GM12865 (cell line): ENCODE results near the gene CDC26.

Experiments used
- DNase-seq: peaks from one replicate; pipeline ENCODE4 v3.0.0; 2010; ENCODE audit warnings: low read depth
- H3K4me3 ChIP-seq: 2 replicates; pipeline ENCODE4 v1.5.1; 2011; ENCODE audit warnings: mild to moderate bottlenecking, low read depth, low read length, control low read depth
- TF ChIP-seq, protein P1 (sequence below): IDR thresholded peaks from 2 replicates; pipeline ENCODE4 v1.5.1; 2011; ENCODE audit warnings: low read length, control low read depth, low read depth, inconsistent platforms; ENCODE audit not compliant: insufficient read depth; ENCODE audit errors: missing control alignments

CDC26 gene

DNA sequence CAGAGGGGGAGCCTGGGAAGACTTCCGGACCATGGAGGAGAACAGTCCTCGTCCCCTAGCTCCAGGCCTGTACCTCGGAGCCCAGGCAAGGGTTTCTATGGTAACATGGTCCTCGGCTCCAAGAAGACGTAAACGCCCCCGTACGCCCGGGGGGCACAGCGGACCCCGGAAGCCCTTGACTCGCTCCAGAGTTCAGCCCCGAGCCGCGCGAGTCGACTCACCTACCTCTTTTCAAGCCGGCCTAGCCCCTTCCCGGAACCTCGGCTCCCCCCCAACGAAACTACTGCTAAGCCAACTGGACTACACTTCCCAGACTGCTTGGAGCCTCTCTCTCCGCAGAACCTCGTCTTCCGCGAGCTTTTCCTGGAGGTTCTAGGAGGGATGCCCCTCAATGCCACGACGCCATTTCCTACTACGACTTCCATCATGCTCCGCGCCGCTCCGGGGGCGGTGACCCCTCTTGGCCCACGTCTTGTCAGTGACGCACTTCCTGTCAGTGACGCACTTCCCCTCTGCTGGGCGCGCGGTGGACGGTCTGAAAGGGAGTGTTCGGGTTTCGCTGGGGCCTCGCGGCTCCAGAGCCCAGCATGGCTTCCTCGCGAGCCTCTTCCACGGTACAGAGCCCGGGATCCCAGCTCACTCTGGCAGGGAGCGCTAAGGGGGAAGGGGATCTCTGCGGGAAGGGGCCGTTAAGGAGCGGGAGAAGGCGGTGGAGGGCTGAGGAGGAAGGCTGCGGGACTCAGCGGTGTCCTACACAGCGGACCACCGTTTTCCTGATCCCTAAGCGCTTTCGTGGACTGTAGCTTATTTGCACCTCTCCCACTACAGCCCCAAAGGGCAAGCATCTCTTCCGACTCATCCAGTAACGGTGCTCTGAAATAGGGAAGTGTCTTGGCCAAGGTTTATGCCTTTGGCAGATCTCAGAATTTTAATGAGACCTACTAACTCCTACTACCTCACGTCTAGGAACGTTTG lies at the start of gene CDC26, which contains the start of gene PRPF4:
Gene CDC26, minus strand, starts transcription at position 416 of the 975 bp plus-strand sequence. CDS start 3,065 bp downstream, outside the sequence.
Gene PRPF4, plus strand, starts transcription at position 502 of the 975 bp plus-strand sequence. Its CDS starts 86 bp downstream, at position 588.
- H3K4me3 ChIP-seq: peak within 1 kb of the TSS; percentile 73
- TF ChIP-seq, protein P1, sequence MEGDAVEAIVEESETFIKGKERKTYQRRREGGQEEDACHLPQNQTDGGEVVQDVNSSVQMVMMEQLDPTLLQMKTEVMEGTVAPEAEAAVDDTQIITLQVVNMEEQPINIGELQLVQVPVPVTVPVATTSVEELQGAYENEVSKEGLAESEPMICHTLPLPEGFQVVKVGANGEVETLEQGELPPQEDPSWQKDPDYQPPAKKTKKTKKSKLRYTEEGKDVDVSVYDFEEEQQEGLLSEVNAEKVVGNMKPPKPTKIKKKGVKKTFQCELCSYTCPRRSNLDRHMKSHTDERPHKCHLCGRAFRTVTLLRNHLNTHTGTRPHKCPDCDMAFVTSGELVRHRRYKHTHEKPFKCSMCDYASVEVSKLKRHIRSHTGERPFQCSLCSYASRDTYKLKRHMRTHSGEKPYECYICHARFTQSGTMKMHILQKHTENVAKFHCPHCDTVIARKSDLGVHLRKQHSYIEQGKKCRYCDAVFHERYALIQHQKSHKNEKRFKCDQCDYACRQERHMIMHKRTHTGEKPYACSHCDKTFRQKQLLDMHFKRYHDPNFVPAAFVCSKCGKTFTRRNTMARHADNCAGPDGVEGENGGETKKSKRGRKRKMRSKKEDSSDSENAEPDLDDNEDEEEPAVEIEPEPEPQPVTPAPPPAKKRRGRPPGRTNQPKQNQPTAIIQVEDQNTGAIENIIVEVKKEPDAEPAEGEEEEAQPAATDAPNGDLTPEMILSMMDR: no peak
- peak; percentile 98 for DNase-seq

DNA sequence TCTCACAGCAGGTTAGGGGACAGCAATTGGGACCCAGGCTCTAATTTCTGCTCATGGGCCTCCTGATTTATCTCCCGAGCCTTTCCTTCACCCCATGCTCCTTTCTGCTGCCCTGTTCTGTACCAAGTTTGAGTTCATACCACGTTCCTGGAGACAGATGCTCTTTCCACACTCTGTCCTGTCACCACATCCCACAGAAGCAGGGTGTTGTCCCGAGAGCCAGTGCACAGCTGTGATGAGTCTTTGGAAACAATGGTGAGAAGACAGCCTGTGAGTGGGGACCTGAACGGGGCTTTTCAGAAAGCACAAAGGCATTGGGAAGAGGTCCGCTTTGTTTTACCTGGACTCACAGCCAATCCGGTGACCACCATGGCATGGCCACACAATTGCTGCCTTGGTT lies 47.3 kb upstream of the CDC26 start:
- no peak for DNase-seq
- no peak overlapping the region for H3K4me3 ChIP-seq
- TF ChIP-seq, protein P1: no peak

- TF ChIP-seq, protein P1: no peak
- no peak overlapping the region for H3K4me3 ChIP-seq
- no peak for DNase-seq
Measured at GRCh38 chr9:113320051-113320450, 44.7 kb upstream of the CDC26 start.

DNA sequence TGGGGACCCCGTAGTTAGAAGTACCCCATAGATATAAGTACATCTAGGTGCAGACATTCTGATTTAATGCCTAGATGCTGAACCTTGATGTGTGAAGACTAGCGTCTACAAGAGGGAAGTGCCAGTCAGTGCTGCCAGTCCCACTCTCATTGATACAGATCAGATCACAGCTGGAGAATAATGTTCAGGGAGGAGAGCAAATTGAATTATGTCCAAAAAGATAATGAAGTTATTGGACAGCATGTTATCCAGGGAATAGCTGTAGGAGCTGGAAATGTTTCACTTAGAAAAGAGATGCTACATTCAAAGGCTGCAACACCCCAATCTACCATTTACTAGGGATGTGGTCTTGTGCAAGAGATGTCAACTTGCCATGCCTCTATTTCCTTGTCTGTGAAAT lies 43.7 kb upstream of the CDC26 start:
- TF ChIP-seq, protein P1: no peak
- H3K4me3 ChIP-seq: no peak overlapping the region
- DNase-seq: no peak

DNA sequence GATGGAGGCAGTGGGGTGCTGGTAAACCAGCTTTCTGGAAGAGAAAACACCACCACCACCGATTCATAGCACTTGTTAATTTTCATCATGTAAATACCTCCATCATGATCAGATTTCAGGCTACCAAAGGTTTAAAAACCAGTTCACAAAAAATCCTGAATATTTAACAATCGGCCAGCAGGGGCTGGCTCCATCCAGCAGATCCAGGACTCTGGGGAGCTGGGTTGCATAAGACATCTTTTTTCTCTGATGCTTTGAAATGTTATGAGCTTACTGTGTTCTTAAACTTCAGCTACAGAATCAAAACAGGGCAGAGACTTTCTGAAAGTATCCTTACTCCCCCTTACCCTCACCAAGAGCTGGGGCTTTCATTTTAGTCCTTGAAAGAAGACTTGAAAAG lies 42.4 kb upstream of the CDC26 start:
- TF ChIP-seq, protein P1: no peak
- no peak for DNase-seq
- no peak overlapping the region for H3K4me3 ChIP-seq

DNA sequence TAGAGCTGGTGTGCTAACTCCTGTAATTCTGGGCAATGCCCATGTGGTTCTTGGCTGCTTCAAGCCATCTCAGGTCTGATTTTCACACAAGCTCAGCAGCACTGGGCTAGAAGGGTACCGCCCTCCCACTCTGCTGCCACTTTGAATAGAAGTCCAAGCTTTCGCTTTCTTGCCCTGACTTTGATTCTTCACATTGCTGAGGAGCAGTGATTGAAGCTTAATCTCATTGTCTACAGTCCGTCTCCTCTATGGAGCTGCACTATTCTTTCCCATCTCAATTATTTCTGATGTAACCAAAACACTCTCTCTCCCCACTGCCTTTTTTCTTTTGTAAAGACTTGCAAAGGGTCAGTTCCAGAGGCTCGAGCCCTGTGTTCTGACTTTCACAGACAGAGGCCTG lies 40.7 kb upstream of the CDC26 start:
- TF ChIP-seq, protein P1: no peak
- H3K4me3 ChIP-seq: no peak overlapping the region
- no peak for DNase-seq
